Suppressor macrophage treated with lipopolysaccharide for 4 hours (primary cell): ENCODE results near the gene SMOC2.

Experiments used
- DNase-seq: peaks from one replicate; pipeline ENCODE4 v3.0.0-alpha.2; 2020

The SMOC2 gene, protein sequence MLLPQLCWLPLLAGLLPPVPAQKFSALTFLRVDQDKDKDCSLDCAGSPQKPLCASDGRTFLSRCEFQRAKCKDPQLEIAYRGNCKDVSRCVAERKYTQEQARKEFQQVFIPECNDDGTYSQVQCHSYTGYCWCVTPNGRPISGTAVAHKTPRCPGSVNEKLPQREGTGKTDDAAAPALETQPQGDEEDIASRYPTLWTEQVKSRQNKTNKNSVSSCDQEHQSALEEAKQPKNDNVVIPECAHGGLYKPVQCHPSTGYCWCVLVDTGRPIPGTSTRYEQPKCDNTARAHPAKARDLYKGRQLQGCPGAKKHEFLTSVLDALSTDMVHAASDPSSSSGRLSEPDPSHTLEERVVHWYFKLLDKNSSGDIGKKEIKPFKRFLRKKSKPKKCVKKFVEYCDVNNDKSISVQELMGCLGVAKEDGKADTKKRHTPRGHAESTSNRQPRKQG

DNA sequence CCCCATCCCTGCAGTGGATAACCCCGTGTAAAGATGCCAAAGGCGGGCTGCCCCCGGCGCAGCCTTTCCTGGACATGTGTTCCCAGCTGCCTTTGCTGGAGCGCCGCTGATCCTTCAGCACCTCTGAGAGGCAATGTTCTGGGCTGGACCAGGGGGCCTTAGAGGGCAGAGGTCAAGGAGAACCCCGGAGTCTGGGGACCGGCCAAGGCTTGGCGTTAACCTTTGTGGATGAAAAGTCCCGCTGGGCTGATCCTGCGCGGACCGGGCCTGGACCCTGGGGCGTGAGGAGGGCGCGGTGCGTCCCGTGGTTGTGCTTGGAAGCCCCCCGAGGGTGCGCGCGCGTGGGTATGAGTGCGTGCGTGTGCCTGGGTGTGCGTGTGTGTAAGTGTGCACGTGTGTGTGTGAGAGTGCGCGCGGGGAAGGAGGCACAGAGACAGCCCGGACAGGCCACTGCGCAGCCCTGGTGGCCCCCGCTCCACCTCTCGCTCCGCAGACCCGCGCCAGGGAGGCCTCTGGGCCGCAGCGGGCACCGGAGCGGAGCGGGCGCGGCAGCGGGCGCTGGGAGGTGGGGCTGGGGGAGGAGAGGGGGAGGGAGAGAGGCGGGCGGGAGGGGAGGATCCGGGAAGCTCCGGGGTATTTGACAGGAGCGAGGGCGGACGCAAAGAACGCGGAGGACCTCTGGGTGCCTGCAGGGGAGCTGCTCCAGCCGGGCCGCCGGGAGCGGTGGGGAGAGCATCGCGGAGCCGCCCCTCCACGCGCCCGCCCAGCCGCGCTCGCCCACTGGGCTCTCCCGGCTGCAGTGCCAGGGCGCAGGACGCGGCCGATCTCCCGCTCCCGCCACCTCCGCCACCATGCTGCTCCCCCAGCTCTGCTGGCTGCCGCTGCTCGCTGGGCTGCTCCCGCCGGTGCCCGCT lies at the start of gene SMOC2:
SMOC2 (plus strand) TSS at position 665 of the 914 bp plus-strand sequence; CDS start at position 852, 187 bp downstream.
- no peak for DNase-seq

DNA sequence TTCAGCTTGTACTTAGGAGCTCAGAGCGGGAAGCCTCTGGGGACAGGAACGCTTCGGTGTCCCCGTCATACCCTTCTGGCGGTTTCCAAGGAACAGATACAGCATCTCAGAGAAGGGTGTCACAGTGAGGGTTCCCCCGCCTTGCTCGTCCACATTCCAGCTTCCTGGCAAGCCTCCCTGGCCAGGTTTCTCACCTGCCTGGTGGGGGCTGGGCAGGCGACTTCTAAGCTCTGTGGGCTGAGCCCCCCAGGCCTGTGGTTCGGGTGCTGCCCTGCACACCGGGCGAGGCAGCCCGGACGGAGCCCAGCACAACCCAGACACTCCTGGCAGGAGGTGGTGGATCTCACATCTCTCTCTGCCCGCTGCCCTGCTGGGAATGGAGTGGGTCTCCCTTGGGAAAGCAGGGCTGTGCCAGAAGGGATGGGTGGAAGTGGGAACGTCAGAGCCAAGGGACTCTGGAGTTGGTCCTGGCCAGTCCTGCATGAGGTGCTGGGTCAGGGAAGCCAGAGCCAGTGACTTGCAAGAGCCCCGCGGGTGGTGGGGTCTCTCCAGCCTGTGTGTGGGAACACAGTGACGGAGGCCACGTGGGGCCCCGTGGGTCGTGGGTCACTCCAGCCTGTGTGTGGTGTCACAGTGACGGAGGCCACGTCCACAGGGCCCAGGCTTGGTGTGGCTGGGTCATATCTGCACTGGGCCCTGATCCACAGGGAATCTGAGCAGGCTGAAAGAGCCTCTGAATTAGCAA lies 47.7 kb upstream of the SMOC2 start:
- DNase-seq, result no peak

DNA sequence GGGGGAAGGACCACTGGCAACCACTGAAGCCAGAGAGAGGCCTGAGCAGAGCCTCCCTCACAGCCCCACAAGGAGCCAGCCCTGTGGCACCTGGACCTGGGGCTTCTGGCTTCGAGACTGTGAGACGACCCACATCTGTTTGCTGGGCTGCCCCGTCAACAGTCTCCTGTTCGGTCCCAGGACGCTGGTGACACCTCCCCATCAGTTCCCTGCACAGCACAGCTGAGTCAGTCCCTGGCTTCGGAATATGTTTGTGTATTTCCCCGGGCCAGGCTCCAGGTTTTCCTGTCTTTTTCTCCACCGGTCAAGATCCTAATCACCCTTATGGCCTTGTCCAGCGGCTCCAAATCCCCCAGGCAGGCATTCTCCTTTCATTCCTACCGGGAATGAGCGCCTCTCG lies 46.4 kb upstream of the SMOC2 start:
- no peak for DNase-seq

DNA sequence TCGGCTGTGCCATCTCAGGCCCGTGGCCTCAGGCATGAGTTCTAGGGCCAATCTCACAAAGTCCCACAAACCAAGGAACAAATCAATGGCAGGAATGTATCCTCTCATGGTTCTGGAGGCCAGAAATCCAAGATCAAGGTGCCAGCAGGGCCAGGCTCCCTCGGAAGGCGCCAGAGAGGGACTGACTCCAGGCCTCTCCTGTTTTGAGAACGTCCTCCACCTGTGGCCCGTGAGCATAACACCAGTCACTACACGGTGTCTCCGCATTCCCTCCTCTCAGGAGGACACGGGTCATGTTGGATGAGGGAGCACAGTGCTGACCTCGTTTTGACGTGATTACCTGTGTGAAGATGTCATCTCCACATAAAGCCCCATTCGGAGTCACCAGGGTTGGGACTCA lies 45.0 kb upstream of the SMOC2 start:
- DNase-seq, result no peak

DNA sequence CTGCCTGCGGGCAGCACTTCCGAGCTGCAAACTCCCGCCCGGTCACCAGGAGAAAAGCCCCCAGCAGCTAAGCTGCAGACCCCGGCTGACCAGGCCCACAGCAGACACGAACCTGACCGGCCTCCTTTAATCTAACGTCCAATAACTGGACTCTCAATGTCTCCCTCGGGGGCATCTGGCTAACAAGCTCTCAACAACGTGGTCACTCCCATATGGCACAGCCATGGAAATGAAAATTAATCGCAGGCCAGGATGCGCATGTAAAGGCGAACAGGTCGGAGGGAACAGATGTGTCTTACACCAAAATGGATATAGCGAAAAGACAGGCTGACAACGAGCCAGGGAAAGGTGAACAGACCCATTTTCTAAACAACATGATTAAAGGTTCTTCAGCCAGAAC lies 44.4 kb upstream of the SMOC2 start:
- no peak for DNase-seq

DNA sequence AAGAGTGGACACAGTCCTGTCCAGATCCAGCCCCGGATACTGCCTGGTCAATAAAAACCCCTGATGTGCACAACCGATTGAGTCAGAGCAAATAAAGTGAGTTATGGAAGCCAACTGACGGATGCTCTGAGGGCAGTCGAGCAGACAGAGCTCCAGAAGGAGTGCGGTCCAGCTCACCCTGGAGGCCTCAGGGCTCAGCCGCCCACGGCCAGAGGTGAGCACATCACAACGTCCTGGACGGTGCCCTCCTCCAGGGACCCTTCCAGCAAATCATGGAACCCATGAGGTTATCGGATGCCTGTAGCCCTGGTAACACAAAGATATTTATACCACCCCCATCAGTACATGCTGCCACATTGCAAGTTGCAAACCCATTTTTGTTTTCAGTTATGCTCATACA lies 44.0 kb upstream of the SMOC2 start:
- no peak for DNase-seq

DNA sequence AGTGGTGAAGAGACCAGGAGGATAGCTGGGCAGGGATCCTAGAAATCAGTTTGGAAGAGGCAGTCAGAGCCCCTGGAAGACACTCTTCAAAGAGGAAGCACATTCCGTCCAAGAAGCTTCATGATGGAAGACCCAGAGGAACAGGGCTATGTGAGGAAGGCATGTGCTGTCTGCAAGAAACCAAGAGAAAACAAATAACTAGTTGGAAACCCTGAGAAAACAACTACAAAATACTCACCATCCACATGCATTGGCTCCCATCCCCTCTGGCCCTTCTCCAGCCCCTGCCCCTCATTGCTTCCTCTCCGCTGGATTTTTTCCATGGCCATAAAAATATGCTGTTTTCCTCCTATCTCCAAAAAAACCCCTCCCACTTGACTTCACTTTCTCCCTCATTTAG lies 40.9 kb upstream of the SMOC2 start:
- DNase-seq, result no peak

DNA sequence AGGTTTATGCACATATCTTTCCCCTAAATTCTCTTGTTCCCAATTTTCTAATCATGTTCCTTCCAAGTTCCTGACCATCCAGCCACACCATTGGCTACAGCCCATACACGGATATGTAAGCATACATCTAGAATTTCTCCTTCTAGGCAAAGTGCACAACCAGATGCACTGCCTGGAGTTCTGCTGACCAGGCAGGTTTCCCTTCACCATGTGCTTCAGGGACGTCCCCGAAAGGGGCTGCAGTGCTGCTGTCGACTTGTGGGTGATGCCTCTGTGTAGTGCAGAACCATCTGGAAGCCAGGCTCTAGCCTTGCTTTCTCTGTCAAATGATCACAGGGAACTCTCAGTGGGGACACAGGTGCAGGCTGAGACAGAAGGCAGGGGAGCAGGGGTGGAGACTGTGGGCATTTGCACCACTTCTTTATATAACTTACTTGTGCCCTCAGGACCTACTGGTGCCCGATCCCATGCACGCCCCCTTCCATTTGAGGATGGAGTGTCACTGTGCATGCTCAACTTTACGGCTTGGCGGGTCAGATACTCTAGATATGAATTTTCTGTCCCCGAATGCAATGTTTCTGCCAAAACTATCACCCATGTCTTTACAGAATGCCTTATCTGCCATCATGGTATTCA lies 37.5 kb upstream of the SMOC2 start:
- no peak for DNase-seq

DNA sequence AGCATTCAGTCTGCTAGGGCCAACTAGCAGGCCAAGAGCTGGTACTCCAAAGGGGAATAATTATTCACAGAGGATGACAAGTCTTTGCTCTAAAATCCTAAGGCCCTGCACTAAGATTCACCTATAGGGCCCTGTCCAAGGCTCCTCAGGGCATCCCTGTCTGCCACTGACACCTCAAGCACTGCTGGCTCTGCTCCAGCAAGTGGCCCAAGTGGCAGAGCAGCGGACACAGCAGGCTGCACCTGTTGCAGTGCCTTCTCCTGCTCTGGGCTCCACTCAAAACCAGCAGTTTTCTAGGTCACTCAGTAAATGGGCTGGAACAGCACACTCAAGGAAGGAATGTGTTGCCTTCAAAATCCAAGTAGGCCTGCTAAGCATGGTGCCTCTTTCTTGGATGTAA lies 36.4 kb upstream of the SMOC2 start:
- DNase-seq, result no peak

DNA sequence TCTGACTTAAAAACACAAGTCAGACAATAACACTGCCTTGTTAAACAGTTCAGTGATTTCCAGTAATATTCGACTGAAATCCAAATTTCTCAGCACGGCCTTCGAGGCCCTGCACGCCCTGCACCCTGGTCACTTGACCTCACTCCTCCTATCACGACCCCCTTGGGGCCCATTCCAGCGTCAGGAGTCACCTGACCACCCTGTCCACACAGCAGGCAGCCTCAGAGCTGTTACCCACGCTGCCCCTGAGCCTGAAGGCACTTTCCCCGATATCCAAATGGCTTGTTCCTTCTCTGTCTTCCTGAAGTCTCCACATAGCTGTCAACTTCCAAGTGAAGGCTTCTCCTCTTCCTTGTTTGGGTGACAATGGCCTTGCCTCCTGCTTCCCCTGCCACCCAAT lies 33.1 kb upstream of the SMOC2 start:
- DNase-seq, result no peak

DNA sequence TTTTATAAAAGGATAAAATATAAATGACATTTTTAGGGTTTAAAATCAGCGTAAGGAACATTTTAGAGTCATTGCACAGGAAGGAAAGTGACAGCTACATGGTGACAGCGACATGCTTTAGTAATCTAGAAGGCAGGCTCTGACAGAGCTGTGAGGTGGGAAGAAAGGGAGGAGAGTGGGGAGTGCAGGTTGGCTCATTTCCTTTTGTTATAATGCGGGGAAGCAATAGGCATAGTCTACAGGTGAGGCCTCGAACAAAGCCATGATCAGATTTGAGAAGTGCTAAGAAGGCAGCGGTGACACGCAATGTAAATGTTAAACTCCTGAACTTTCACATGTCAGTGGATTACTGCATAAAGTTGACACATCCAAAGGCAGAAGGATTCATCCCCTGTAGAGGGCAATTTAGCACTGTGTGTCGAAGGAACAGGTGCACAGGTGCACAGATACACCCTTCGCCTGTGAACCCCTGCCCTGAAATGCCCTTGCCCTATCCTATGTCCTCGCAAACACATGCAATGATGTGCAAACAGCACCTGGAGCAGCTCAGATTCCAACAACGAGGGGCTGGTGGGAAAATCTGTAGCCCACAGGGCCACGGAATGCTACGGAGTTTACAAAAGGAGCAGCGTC lies 32.4 kb upstream of the SMOC2 start:
- DNase-seq, result no peak

DNA sequence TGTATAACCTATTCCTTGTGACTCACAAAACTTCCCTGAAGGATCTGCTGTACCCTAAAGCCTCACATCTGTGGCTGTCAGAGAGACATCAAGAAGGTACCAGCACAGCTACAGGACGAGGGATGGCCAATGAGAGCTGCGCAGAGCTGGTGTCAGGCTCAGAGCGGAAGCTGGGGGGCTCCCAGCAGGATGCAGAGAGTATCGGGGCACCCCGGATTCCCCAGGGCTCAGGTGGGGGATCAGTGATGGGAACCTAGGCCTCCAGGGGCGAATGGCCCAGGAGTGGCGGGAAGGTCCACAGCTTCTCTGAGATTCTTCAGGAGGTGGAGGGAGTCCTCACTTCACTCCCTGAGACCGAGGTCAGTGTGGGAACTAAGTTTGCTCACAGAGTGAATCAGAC lies 30.9 kb upstream of the SMOC2 start:
- no peak for DNase-seq

DNA sequence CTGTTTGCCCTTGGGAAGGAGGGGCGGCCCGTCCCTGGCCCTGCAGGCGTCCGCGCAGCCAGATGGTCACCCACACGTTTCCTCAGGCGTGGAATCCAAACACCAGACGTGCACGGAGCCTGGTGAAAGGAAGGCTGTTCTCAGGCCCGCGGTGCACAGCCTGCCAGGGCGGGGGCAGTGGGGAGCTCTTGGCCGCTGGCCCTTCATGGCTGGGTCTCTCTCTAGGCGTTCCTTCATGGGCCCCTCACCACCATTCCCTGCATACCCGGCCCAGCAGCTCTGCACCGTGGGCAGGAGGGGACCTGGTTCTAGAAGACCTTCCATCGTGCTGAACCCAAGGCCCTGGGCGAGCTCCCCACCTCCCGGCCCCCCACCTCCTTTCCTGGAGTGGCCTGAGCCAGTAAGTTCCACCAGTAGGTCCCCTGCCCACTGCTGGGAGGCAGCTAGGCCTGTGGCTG lies 30.4 kb upstream of the SMOC2 start:
- no peak for DNase-seq

DNA sequence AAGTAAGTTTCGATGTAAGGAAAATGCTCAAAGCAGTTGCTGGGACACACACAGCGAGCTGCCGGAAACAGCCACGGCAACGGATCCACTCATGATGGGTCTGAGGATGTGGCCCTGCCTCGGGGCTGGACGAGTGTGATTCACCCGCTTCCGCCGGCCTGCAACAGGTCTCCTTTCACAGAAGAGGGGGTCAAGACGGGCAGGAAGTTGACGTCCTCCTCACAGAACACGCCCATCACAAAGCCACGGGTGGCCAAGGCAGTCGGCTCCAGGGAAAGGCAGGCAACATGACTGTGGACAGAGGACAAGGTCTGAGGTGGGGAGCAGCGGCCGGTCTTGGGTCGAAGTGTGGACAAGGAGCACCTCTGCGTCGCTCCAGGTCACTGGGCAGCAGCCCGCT lies 29.9 kb upstream of the SMOC2 start:
- no peak for DNase-seq

DNA sequence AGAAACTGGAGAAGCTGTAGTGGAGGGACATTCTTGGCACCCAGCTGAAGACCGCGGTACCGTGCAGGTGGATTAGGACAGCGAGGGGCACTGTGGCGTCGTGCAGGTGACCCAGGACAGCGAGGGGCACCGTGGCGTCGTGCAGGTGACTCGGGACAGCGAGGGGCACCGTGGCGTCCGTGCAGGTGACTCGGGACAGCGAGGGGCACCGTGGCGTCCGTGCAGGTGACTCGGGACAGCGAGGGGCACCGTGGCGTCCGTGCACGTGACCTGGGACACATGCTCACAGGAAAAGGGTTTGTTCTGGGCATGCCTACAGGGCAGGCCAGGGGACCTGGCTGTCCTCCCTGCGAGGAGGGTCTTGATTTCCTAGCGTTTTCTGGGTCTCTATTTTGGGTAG lies 29.2 kb upstream of the SMOC2 start:
- DNase-seq, result no peak

DNA sequence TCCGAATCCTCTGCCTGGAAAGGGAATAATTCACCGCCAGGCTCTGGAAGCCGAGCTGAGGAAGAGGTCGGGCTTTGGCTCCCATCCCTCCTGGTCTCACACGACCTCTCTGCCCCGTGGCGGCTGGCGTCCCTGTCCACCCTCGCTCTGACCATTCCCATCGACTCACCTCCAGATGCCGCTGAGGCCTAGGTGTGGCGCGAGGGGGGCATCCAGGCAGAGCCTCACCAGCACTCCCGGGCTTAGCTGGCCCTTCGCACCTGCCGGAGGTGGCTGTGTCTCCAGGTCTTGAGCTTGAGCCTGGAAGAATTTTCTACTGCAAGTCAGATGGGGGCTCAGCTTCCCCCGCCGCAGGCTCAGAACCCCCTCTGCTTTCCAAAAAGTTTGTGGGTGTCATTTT lies 28.5 kb upstream of the SMOC2 start:
- DNase-seq, result no peak

DNA sequence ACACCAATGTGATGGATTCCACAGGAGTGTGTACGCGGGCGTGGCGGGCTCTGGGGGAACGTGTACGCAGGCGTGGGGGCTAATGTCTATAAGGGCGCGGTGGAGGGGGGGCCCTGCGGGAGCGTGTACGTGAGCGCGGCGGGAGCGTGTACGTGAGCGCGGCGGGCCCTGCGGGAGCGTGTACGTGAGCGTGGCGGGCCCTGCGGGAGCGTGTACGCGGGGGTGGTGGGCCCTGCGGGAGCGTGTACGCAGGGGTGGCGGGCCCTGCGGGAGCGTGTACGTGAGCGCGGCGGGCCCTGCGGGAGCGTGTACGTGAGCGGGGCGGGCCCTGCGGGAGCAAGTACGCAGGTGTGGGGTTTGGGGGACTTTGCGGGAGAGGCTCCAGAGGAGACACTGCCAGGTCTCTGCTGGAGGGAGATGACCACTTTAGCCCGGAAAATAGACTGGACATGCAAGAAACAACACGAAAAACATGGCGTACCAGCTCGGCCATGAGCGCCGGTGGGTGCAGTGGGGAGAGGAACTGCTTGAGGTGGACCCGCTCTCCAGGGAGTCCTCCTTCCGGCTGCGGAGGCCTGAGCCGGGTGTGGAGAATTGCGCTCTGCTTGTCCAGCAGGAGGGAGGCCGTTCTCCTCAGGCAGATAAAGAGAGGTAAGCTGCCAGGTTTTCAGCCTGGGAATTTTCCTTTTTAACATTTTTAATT lies 27.8 kb upstream of the SMOC2 start:
- DNase-seq, result no peak

DNA sequence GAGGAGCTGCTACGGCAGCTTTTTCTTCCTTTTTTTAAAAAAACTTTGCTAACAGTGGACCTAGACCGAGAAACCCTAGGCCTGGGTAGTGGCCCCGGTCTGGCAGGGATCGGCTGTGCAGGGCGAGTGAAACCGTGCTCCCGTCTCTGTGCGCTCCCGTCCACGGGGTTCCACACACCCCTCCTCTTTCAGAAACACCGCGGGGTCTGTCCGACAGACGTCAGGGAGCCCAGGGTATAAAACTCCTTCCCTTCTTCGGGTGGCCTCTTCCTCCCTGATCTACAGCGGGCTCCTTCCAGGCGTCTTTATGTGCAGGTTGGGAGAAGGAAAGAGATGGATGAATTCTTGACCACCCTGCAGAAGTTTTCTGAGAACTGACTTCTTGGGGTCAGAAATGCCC lies 27.1 kb upstream of the SMOC2 start:
- DNase-seq, result no peak

DNA sequence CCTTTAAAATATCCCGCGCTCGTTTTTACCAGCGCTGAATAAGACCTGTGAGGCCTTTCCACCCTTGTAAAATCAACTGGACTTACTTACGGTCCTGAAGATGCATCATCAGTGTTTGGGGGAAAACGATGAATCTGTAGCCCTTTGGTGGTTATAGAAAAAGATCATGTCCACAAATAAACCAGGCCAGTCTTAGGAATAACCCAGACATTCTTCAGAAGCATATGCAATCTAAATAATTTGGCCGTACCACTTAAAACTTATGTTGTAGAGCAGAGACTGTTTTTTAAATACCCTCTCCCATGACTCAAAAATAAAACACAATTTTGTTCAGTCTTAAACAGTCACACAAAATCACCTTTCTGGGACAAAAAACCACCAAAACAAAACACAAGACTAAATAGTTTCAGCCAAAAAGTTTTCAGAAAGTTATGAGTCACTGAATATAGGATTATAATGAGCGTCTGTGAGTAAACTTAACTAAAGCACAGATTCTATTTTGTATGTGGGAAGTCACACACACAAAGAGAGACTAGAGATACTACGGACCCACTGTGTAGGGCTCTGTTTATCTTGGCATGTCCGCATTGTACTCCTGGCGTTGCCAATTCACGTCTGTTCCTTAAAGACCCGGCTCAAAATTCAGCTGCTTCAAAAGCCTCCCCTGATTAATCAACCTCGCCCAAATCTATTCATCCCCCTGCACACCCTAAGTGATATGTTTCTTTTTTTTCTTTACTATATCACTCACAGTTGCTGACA lies 26.5 kb upstream of the SMOC2 start:
- DNase-seq, result no peak

DNA sequence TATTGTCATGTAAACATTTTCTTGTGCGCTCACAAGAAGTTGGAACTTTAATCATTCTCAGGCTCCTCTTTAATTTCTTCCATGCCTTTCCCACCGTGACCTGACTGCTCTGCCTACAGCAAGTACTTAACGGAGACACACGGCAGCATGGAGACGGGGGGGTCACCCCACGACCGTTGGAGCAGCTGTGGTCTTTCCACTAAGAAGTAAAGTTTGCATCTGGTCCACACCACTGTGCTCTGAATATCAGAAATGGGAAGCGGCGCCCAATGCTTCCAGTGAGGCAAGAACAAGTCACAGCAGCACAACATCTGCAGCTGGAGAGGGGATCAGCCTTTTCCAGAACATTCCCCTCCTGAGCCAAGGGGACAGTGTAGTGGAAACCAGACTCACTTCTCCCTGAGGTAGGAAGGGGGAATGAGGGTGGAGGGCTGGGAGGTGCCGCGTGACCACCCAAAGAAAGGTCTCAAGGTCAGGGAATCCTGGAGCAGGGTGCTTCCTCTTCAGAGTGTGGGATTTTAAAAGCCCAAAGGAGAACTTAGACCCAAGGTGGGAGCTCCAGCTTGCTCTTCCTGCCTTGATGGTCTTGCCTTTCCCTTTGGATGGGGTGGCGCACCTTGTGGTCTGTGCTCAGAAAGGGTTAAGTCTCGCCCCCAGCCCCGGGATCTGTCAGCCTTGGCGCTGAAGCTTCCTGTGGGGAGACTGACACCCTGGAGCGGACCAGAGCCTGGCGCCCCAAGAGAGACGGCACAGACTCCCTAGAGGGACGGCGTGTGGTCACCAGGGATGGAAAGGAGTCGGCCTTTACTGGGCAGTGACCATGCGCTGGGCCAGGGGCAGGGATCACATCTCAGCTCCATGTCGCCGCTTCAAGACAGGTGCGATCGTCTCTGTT lies 25.6 kb upstream of the SMOC2 start:
- no peak for DNase-seq
